Fibroblast of gingiva (primary cell): Measurements from ENCODE around the gene NRSN1.
"Not testable (repeated sequence)": the region's sequence is repeated elsewhere in the genome, so short reads cannot be mapped to it uniquely, and the experiment has no call there.

ENCODE experiments used
- DNase-seq: peaks from one replicate; pipeline ENCODE4 v3.0.0-alpha.2; 2011; ENCODE audit warnings: low read depth

Gene NRSN1

DNA sequence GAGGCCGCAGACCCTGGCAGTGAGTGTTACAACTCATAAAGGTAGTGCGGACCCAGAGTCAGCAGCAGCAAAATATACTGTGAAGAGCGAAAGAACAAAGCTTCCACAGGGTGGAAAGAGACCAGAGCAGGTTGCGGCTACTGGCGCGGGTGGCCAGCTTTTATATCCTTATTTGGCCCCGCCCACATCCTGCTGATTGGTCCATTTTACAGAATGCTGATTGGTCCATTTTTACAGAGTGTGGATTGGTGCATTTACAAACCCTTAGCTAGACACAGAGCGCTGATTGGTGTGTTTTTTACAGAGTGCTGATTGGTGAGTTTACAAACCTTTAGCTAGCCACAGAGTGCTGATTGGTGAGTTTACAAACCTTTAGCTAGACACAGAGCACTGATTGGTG lies 16.7 kb downstream of the NRSN1 start:
- DNase-seq, result not testable (repeated sequence)

DNA sequence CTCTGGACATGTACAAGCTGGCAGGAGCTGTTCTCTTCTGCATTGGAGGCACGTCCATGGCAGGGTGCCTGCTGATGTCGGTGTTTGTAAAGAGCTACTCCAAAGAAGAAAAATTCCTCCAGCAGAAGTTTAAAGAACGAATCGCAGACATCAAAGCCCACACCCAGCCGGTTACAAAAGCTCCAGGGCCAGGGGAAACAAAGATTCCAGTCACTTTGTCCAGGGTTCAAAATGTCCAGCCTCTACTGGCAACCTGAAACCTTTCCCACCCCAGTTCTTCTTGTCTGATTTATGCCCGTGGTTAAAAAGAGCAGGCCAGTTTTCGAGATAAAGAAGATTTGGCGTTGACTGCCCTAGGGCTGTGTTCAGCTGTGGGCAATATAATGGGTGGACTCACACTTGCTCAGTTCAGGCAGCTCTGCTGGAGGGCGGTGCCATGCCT lies 19.7 kb downstream of the NRSN1 start:
- no peak for DNase-seq

DNA sequence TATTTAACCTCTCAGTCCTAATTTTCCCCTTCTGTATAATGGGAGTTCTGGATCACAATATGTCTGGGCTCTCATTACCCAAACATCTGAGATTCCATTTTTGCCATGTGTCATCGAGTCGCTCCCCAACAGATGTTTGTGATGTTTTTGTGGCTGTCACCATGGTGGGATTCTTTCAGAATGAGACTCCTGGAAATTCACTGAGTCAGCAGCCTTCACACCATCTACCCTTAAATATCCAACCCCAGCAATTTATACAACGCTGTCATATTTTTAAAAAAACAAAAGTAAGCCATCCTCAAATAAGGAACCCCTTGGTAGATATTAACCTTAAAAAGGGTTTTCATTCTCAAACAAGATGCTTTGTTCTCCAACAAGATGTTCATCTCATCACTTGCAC lies 20.9 kb downstream of the NRSN1 start:
- DNase-seq, result no peak

DNA sequence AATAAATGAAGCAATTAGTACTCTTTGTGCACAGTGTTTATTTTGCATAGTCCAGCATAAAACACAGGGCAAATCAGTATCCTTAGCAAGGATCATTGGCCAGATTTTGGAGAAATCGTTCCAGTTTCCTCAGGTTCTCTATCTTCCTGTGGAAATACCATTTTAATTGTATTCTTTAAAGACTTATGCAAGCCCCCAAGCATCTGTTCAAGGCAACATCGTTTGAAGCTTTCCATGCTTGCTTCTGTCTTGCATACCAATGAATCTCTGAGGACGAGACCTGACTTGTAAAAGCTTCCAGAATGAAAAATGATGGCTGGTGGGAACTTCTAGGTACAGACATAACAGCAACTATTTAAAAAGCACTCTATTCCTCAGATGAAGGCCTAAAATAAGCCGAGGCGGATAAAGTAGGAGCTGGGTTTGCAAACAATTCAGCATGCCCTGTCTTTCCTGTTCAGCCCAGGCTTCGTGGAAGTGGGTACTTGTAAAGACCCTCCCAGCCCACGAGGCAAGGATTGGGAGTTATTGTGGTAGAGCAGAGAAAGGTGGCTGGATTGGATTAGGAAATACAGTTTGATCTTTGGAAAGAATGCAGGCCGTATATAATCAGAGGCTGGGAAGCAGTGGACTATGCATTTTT lies 21.6 kb downstream of the NRSN1 start:
- no peak for DNase-seq

DNA sequence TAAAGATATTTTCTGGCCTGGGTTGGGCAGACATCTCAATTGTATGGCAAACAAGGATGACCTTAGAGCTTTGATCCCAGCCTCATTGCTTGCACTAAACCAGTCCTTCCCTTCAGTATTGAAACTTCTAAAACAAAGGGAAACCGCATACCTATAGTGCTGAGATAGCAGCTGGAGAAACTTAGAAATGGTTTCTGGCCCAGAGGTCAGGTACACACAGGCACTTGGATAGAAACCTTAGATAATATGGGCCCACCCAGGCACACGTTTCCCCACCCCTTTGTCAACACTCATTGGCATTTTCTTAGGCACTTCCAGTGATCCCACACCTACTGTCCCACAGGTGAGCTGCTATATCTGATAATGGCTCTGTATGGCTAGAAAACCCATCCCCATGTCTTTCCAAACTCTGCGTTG lies 22.1 kb downstream of the NRSN1 start:
- no peak for DNase-seq

DNA sequence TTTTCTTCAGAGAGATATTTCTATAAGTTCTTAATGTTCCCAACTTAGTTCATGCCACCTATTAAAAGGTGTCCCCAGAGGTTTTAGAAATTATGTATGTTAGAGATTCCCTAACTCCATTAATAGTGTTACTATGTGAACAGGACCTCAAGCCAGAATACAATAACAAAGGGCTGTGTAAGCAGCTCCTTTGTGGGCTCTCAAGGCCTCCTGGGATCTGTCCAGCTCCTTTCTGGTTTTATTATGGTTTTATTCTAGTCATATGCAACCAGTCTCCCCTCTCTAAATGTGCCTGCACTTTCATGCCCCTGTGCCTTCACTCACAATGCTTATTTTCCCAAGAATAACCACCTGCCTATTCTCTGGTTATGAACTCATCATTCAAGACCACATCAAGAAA lies 22.7 kb downstream of the NRSN1 start:
- DNase-seq, result no peak

DNA sequence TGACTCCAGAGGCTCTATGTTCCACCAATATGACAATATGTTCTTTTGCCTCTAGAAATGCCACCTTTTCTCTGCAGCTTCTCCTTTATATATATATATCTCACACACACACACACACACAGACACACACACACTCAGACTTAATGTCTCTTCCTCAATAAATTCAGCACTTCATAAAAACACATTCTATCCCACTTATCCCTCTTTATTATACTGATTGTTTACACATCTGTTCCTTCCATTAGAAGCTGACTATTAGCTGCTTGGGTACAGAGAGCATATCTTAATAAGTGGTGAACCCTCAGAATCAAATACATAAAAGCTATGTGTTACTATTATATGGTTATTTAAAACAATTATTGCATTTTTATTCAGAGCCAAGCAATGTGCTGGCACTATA lies 23.3 kb downstream of the NRSN1 start:
- DNase-seq, result no peak

DNA sequence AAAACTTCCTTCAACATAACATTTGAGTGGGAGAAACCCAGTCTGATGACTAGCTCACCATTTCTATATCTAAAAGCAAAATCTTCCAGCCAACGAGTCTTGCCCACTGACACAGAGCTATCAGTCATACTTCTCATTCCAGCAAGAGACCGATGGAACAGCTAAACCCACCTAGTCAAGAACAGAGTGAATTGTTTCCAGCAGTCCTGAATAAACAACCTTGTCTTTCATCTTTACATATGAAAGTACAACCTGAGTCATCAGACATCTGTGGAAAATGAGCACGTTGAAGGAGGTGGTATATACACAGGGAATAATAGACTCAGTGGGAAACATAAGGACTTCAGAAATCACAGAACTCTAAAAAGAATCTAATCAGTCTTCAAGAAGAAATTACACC lies 23.8 kb downstream of the NRSN1 start:
- no peak for DNase-seq

DNA sequence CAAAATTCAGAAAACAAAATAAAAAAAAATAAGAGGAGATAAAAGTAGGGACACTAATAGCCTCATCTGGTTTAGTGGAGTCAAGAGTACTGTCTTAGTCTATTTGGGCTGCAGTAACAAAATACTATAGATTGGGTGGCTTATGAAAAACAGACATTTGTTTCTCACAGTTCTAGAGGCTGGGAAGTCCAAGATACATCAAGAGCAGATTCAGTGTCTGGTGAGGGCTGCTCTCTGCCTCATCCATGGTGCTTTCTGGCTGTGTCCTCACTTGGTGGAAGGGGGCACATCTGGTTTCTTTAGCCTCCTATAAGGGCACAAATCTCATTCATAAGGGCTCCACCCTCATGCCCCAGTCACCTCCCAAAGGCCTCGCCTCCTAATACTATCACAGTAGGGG lies 26.0 kb downstream of the NRSN1 start:
- DNase-seq, result no peak

DNA sequence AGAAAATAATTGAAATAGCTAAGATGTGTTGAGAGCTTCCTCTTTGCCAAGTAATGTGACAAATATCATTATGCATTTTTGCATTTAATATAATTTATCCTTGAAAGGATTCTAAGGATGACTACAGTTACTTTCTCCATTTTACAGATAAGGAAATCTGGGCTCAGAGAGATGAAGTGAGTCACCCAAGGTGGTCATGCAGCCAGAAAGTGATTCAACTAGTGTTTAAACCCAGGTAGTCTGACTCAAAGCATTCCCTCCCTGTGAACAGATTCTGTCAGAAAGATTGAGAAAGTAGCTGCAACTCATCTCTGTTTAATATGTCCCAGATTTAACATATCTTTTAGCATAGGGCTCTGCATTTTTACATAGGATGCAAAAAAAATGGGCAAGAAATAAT lies 28.1 kb downstream of the NRSN1 start:
- no peak for DNase-seq

DNA sequence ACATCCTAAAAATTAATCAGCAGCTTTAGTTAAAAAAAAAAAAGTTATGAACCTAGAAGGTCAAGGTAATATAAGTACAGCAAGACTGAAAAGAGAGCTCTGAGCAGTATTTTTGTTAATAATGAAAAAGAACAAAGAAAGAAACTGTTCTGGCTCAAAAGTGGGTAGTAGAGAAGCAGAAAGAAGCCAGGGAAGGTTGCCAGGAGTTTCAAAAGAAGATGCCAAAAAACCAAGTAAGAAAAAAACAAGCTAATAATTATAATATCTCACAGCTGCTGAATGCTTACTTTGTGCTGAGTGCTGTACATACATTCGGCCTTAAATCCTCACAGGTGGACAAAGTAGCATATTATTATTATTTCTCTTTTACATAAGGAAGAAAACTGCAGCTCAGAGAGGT lies 31.9 kb downstream of the NRSN1 start:
- DNase-seq, result no peak

DNA sequence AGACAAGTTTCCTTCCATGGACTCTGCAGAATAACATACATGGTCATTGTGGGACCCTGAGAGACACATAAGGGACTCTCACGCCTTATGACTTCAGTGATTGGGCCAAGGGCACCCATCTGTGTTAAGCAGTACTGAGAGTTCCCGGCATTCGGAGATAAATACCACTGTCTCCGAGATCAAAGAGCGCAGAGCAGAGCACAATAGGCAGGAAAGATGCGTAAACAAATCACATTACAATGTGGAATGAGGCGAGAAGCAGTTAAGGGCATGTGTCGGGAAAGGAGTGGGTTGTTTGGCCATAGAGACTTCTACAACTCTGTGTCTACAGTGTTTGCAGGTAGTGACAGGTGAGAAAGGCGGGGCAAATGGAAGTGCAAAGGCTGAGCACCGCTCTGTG lies 57.6 kb downstream of the NRSN1 start:
- no peak for DNase-seq

DNA sequence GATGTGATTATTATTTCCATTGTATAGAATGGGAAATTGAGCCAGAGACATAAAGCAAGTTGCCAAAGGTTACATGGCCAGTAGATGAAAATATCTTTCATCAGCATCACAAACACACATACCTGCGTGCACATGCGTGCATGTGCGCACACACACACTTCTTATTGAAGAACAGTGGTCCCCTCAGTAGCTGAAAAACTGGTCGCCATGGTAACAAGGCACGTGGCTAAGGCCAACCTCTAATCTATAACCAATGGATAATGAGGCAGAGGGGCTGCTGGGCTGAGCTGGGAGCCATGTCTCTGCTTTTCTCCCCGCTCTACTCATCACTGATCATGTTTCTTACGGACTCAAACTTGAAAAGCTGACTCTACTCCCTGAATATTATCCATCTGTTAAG lies 60.3 kb downstream of the NRSN1 start:
- DNase-seq, result no peak

DNA sequence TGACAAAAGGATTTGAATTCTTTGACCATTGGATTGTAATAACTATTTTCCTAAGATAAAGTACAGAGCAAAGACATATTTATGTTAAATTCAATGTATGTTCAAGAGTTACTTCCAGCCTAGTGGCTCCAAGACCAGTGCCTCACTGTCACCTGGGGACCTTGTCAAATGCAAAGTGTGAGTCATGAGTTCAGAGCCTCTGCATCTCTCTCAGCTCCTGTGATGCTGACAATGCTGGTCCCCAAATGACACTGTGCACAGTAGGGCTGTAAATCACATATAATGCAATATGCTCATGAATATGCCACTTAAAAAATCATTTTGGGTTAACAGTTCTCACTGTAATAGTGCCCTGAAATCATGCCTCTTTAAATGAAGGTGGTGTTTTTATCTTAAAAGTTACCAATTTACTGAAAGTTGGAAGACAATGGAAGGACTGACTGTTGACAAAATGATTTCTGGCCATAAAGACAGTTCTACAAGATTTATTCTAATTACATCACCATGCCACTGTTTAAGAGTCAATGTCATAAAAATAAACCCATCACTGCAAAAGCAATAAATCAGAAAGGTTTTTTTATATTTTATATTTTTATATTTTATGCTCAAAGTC lies 62.1 kb downstream of the NRSN1 start:
- no peak for DNase-seq

DNA sequence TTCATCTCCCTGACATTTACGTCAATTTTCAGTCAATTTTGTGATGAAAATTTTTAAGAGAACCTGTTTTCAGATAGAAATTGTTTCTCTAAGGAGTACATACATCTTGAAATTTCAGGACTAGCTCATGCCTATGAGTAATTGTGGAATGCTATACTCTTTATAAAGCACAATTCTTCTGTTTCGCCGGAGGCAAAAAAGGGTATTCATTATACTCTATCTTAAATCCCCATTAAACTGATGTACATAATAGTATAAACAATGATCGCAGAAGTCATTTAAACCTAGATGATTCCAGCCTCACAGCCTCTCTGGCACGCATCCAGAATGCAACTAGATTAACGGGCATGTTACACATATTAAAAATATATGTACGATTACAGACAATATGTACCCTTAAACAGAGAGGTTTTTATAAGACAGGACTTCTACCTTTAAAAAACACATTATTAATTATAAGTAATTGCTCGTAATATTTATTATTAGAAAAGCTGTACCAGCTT lies 62.6 kb downstream of the NRSN1 start:
- no peak for DNase-seq

DNA sequence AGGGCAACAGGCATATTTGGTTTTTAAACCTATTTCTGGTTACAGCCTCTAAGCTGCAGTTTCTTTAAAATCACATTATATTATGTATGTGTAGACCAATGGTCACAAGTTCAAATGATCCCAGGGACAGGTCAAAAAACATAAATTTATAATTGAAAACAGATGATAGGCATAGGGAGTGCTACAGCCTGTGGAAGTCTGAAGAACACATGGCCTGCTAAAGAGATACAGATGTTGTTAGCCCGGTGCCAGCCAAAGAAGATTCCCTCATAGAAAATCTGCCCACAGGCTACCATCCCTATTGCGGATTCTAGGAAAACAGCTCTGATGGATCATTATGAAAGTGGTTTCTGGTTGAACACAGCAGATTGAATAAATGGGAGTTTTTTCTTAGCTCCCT lies 65.3 kb downstream of the NRSN1 start:
- DNase-seq, result peak; percentile 38

DNA sequence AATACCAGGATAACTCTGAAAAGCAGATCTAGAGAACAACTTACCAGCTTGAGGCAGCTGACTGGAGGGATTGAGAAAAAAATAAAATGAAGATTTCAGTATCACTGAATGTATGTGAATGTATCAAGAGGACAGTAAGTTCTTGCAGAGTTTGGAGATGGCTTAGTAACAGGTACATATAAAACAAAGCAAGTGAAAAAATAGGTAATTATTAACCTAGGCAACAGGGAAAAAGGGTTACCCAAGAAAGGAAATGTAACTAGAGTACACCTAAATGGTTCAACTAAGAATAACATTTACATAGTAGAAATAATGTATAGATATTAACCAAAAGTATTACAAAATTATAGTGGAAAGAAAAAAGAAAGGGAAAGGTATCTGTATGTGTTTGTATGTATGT lies 67.3 kb downstream of the NRSN1 start:
- DNase-seq, result no peak

DNA sequence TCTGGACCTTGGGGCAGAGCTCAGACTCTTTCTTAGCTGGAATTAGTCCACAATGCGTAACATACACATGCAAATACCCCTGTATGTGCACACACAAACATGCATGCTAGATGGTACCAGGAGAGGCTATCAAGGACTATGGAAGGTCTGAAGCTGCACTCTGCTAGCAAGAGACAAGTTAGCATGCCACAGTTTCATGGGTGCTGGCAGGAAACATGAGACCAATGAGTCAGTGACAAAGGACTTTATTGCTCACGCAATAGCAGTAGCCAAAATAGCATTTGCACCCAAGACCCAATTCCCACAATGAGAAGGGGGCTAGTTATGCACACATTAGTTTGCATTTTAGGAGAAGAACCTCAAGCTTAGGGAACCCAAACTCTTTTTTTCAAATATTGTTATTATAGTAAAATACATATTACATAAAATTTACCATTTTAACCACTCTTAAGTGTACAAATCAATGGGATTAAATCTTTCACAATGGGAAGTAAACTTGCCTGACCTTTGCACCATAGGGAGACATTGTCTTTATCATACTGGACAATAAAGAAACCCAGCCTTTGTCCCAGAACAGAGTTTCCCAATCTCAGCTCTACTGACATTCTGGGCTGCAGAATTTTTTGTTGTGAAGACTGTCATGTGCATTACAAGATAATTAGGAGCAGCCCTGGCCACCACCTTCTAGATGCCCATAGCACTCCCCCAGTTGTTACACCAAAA lies 69.1 kb downstream of the NRSN1 start:
- no peak for DNase-seq

DNA sequence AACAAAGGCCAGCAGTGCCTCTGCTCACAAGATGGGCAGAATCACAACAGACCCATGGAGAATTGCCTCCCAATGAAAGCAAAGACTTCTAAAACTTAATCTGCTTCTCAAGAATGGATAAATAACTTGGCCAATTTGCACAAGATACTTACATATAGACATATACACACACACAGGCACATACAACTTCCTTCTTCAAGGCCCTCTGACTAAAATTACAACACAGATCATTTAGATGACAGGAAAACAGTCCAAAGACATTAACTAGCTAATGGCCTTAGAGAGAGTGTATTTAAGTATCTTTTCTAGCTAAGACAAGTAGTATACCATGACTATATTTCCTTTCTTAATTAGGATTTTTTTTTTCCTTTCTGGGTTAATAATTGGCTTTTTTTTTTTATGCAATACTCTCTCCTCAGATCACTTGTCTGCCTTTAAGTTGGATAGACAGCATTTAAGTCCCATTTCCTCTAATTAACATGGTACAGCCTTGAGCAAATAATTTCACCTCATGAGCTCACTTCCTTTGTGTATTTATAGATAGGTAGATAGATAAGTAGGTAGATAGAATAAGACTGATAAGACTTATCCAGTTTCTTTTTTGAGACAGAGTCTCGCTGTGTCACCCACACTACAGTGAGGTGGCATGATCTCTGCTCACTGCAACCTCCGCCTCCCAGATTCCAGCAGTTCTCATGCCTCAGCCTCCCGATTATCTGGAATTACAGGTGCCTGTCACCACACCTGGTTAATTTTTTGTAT lies 70.0 kb downstream of the NRSN1 start:
- no peak for DNase-seq
